Esophagus squamous epithelium (tissue), 4 donors: ENCODE measurements around the gene SLC10A7.

Source experiments
- POLR2A ChIP-seq, 4 donors: fragments of 450-650 bp; IDR thresholded peaks; one replicate each; pipeline ENCODE4 v1.6.1; 2017; ENCODE audit warnings: antibody characterized with exemption in 4 of 4, mild to moderate bottlenecking in 4 of 4, moderate library complexity in 3 of 4
- TF ChIP-seq, protein P1 (sequence below), 6 experiments: fragments of 450-650 bp in 4 of 6; fragments of 200-600 bp in 2 of 6; sonication (generic) in 2 of 6; IDR thresholded peaks; one replicate each; pipeline ENCODE4 v1.5.1; 2016 to 2019; ENCODE audit warnings: antibody characterized with exemption in 6 of 6, mild to moderate bottlenecking in 4 of 6, moderate library complexity in 4 of 6

DNA sequence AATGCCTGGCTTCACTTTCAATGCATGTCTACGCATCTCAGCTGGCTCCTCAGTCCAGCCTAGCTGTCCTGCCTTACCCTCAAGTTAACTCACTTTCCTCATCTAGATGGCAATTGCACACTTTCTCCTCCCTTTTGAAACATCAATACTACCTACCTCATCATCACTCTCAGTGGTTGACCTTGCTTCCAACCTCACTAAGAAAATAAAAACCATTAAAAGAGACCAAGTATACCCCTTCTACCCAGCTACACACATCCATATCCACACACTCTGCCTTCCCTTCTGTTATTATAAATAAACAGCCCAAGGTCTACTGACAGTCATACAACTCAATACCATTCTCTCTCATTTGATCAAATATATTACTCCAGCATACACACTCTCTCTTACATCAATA is 21.5 kb downstream of the SLC10A7 start:
- no peak for TF ChIP-seq POLR2A (IDR thresholded peaks at IDR 0.05)
- TF ChIP-seq, protein P1, sequence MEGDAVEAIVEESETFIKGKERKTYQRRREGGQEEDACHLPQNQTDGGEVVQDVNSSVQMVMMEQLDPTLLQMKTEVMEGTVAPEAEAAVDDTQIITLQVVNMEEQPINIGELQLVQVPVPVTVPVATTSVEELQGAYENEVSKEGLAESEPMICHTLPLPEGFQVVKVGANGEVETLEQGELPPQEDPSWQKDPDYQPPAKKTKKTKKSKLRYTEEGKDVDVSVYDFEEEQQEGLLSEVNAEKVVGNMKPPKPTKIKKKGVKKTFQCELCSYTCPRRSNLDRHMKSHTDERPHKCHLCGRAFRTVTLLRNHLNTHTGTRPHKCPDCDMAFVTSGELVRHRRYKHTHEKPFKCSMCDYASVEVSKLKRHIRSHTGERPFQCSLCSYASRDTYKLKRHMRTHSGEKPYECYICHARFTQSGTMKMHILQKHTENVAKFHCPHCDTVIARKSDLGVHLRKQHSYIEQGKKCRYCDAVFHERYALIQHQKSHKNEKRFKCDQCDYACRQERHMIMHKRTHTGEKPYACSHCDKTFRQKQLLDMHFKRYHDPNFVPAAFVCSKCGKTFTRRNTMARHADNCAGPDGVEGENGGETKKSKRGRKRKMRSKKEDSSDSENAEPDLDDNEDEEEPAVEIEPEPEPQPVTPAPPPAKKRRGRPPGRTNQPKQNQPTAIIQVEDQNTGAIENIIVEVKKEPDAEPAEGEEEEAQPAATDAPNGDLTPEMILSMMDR (IDR thresholded peaks at IDR 0.05) = no peak
